CD4-positive, alpha-beta T cell treated with Interleukin-10 for 1 hour (primary cell): Measurements from ENCODE around the gene TLCD3B.

Source experiments
- DNase-seq: peaks from one replicate; pipeline ENCODE4 v3.0.0-alpha.2; 2020

The TLCD3B gene

DNA sequence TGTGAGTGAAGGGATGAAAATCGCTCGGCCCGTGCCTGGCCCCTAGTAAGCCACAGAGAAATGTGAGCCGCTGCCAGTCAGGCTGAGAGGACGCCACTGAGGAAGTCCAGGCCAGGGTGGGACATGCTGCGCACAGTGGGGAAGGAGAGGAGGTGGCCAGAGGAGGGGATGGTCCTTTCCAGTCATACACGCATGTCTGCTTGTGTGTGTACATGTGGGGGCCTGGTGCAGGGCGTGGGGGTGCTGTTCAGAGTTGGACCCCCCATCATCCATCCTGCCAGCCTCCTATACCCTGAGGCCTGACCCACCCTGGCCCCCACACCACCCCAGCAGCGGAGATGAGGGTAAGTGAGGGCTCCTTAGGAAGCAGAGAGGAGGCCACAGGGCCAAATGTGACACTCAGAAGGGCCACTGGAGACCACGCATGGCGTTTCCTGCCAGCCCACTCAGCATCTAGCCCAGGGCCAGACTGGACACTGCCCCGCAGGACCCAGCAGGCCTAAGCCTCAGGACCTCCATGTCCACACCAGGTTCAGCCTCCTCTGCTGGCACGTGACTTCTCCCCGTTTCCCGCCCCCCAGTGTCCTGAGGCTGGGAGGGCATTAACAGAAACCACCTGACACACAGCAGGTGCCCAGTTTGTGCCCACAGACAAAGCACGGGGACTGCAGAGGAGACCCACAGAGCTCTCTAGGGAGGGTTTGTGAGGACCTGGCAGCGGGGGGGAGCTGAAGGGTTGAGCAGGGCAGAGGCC, 27.2 kb downstream of the TLCD3B start:
- no peak for DNase-seq

DNA sequence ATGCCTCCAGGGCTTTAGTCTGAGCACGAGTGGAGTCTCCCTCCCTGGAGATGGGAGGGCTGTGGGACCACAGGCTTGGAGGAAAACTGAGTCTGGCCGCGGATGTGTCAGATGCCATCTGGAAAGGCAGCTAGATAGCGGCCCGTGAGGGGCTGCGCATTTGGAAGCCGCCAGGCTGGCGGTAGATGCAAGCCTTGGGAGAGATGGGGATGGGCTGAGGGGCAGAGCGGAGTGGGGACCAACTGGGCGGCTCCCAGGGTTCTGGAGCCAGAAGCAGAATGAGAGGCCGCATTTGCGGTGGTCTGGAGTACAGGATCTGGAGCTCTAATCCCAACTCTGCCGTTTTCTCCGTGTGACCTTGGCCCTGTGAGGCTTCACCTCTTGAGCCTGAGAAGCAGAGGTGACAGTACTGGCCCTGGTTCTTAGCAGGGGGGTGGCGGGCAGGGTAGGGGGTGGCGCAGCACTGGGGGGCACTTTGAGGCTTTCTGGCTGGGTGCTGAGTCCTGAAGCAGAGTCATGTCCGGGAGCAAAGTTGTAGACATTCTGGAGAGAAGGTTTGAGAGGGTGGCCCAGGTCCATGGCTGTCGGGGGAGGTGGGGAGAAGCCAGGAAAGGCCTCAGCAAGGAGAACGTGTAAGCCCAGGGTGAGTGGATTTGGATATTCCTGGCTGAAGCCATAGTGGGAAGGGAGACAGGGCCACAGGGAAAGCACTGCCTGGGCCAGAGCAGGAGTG, 28.3 kb downstream of the TLCD3B start:
- no peak for DNase-seq

DNA sequence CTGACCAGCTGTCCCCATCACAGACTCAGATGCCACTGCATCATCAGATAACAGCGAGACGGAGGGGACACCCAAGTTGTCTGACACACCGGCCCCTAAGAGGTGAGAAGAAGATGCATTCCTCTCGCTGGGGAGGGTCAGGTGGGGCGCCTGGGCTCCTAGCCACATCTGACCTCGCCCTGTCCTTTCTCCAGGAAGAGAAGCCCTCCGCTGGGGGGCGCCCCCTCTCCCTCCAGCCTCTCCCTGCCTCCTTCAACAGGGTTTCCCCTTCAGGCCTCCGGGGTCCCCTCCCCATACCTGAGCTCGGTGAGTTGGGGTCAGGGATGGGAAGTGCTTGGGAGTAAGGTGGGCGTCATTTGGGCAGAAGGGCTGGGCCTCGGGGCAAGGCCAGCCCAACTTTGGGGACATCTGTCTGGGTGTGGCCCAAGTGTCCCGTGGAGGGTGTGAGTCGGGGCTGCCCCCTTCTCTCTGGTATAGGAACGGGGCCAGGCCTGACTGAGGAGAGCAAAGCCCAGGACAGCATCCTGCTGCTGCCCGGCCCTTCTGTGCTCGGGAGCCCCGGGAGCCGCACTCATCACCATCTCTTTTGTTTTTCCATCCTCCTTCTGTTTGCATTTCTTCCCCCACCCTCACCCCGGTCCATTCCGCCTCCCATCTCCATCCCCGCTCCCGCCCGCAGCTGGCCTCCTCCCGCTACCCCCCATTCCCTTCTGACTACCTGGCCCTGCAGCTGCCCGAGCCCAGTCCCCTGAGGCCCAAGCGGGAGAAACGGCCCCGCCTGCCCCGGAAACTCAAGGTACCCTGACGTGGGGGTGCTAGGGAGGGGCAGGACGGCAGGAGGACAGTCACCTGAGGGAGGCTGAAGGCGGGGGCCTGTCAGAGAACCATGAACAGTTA, 30.1 kb downstream of the TLCD3B start:
- no peak for DNase-seq

DNA sequence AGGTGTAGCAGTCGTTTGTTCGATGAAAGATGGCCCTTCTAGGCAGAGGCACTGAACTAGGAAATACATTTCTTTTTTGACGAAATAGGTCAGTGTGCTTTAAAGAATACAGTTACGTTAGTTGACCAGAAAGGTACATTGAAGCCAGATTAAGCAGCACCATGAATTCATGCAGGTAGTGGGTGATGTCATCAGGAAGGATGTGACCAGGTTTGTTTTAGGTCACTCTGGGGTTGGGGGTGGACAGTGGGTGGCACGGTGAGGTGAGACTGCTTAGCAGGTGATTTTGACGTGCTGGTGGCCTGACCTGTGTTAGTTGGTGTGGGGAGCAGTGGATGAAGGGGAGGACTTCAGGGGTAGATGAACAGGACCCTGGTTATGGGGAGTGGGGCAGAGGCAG, 31.5 kb downstream of the TLCD3B start:
- DNase-seq: no peak

DNA sequence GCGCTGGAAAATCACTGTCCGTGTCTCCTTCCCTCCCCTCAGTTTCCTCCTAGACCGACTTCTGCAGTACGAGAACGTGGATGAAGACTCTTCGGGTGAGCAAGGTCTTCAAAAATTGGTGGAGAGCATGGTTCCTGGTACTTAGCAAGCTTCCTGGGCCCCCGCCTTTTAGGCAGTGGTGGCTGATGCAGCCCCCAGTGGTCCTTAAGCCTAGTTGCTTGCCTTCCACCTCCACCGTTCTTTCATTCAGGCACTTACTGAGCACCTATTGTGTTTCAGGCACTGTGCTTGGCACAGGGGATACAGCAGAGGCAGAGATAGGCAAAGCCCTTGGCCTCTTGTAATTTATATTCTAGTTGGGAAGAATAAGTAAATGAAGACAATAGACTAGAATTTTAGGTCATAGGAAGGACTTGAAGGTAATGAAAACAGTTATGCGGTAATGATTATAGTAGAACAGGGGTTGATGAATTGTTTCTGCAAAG, 34.3 kb downstream of the TLCD3B start:
- DNase-seq: no peak

- peak; percentile 98 for DNase-seq
Measured at GRCh38 chr16:29995911-29996765, 34.9 kb downstream of the TLCD3B start, which contains the start of gene INO80E. Gene INO80E (plus strand): TSS chr16:29996241. CDS start chr16:29996311, 70 bp downstream.

GRCh38 chr16:29995324-29995910, 35.7 kb downstream of the TLCD3B start, which contains the start of gene HIRIP3:
Gene HIRIP3 (minus strand): TSS chr16:29995617. CDS start chr16:29995605, 12 bp downstream.
- peak; percentile 89 for DNase-seq

DNA sequence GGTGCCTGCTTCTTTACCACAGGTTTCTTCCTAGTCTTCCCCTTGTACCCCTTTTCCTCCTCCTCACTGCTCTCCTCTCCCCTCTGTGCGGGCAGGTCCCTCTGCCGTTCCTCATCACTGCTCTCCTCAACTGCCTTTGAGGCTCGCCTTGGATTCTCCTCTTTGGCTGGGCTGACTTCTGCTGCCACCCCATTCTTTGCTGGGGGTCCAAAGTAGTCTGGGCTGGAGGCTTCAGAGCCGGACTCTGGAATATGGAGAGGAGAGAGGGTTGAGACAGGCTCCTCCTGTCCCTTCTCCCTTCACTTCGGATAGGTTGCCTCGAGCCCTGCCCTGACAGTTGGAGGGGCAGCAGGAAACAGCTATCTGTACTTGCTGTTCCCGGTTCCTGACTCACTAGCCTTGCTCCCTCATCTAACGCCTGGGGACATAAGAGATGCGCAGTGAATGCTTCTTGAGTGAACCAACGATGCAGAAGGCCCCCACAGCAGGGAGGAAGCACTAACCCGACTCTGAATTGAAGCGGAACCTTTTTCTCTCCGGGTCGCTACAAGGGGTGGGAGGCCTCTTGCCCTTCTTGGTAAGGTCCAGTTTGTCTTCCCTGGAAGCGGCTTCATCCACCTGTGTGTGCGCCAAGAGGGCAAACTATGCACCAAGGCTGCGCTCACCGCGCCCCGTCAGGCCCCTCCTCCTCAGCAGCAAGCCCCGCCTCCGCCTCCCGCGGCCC, 36.3 kb downstream of the TLCD3B start:
- no peak for DNase-seq

DNA sequence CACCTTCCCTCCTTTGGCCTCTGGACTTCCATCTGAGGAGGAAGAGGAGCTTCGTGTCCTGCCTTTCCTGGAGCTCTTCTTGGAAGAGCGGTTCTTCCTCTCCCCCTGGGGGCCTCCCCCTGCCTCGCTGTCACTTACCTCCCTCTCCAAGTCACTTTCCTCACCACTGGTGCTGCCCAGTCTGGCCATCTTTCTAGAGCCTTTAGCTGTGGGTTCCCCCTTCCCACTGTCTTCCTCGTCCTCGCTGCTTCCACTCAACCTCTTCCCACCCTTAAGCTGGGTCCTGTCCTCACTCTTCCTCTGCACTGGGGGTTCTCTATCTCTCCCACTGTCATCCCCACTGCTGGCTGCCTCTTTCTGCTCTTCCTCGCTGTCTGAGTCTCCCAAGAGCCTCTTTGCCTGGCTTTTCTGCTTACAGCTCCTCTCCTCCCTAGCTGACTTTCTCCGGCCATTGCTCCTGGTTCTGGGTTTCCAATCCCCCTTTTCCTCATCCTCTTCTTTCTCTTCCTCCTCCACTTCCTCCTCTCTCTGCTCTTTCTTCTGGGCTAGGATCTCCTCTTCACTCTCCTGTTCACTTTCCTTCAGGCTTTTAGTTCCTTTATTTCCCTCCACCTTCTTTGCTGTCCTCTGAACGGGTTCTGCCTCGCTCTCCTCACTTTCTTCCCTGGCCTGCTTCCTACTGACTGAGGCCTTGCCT, 37.0 kb downstream of the TLCD3B start:
- DNase-seq: no peak

- DNase-seq: no peak
Measured at GRCh38 chr16:29993191-29993902, 37.7 kb downstream of the TLCD3B start.

- DNase-seq: no peak
Measured at GRCh38 chr16:29992344-29992967, 38.6 kb downstream of the TLCD3B start.

DNA sequence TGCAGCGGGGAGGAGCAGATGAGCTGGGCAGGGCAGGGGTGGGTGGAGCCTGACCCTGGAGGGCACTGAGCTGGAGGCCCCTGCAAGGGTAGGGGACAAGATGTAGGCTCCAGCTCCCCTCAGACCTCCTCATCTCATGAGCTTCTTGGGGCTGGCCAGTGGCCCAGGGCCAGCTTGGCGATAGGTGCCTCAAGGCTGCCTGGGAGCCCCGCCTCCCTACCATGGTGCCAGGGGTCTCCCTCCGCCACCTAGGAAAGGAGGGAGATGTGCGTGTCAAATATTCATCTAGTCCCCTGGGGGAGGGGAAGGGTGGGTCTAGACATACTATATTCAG, 39.5 kb downstream of the TLCD3B start:
- DNase-seq: no peak

GRCh38 chr16:29990883-29991570, 40.0 kb downstream of the TLCD3B start:
- no peak for DNase-seq

DNA sequence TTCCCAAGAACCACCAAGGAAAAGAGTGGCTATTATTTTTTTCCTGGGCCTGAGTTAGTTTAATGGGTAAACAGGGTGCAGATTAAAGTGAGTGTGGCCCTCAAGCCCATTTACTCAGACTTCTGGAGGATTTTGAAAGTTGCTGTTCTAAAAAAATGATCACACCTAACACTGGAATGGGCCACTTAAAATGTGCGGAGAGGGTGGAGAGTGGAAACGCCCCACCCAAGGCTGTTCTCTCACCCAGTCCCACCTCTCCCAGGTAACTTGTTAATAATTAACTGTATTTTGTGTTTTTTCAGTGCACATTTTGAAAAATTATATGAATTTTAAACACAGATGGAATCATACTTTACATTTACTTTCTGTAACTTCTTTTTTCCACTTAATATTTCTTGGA, 41.0 kb downstream of the TLCD3B start:
- no peak for DNase-seq

GRCh38 chr16:29989111-29989858, 41.8 kb downstream of the TLCD3B start:
- no peak for DNase-seq

DNA sequence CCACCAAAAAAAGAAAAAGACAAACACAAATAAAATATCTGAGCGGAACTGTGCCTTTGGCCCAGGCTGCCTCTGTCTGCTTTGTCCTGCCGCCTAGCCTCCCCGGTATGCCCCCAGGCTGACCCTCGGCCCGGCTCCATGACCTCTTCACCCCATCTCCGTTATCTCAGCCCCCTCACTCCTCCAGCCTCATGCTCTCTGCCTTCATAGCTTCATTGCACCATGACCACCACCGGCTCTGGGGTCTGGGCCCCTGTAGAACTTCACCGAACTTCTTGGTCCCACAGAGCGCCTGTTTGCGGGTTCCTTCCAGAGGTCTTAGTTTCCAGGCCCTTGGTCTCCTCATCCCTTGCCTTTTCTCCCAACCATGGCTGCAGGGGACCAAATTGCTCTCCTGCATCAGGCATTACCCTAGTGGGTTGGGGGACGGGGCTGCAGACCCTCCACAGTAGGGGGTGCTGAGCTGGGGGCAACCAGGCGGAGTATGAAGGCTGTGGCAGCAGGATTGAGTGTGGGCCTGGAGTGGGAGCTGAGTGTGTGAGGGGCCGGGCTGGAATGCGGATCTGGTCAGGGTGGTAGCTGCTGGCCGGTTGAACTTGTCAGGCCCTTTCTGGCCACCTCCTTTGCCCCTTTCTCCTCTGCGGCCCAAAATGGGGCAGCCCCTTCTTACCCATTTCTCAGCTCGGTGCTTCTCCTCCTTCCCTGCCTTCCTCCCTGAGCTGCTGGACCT, 42.6 kb downstream of the TLCD3B start:
- no peak for DNase-seq
